ENCODE measurements around the gene PSMB7.

The PSMB7 gene

DNA sequence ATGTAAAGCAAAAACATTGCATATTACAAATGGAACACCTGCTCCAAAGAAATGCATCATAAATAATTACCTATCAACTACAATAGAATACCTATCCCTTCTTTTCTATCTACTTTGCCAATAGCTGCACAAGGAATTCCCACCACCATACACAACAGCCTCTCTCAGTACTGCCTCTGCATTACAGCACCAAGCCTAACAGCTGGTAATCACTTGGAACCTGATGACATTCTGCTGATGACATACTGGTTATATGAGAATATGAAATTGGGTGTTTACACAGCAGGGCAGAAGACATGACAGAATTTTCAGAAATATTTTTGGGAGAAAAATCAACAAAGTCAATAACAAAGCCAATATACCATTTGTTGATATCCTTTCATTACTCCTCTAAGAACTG is 43.2 kb downstream of the PSMB7 start:
- no peak overlapping the region for H3K4me3 Mint-ChIP-seq
- H3K27ac Mint-ChIP-seq = no peak overlapping the region
- peaks cover 27 to 56% of the 10 kb centered on the region in 2 donors for H3K36me3 Mint-ChIP-seq
- DNase-seq = no peak
- H3K4me1 Mint-ChIP-seq = peaks cover 11 to 39% of the 10 kb centered on the region in 2 donors
- no peak for ATAC-seq (replicated peaks)
- no peaks in the 10 kb centered on the region for H3K27me3 Mint-ChIP-seq
- H3K9me3 Mint-ChIP-seq = no peaks in the 10 kb centered on the region

DNA sequence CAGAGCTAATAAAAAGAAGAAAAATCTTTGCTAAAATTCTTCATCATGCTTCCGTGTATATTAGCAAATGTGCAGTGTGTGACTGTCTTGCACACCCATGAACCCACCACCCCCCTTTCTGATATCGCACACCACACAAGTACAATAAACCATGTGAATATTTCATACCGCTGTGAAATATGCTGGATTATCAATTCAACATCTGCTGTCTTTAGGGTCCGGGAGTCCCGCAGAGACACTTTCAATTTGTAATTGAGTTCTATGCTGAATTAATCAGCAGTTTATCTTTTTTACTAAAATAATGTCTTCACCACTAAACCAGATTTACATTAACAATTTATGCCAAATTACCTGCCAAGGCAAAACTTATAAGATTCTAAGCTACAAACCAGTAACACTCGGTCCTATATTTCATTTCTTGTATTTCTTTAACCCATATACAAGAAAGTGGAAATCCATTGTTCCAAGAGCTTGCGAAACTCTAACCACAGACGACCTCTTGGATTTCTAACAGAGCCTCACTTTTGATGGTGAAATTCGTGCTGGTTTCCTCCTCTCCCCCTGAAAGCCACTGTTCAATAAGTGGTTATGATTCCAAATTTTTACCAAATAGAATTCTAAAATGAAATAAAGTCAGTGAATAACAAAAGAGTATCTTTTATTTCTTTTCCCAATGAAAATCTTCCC is 44.2 kb downstream of the PSMB7 start:
- DNase-seq = no peak
- H3K27ac Mint-ChIP-seq = no peak overlapping the region

DNA sequence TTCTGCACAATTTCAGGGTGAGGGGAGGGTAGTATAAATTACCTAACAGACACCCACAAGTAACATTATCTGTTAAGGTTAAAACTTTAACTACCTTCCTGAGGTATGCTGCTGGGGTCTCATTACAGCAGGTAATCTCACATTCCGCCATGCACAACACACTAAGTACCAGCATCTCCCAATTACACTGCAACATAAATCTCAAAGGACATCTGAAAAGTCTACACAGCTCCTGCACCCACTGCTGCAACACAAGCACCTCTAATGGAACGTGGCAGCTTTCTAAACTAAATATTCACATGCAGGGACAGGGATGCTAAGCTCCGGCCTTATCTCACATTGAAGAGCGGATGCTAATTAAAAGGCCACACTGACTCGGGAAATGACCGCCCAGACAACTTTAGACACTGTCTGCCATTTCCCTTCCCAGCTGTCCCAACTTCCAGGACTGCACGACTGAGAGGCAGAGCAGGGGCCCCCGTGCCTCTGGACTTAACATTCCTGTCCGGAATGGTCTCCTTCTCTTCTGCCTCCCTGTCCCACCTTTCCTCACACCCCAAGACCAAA is 45.9 kb downstream of the PSMB7 start:
- Mint-ChIP-seq H3K36me3 (peaks cover 21 to 53% of the 10 kb centered on the region in 2 donors), H3K4me3 (no peak overlapping the region), H3K27ac (peak overlapping the region; percentile 84), H3K27me3 (no peaks in the 10 kb centered on the region), H3K9me3 (no peaks in the 10 kb centered on the region), H3K4me1 (peaks cover 19 to 43% of the 10 kb centered on the region in 2 donors)
- no peak for ATAC-seq (replicated peaks)
- no peak for DNase-seq

More for the DNA sequence above, 44.2 kb downstream of the PSMB7 start:
- Mint-ChIP-seq H3K27me3 (no peaks in the 10 kb centered on the region), H3K4me1 (peaks cover 15 to 43% of the 10 kb centered on the region in 2 donors), H3K36me3 (peaks cover 26 to 53% of the 10 kb centered on the region in 2 donors), H3K4me3 (no peak overlapping the region), H3K9me3 (no peaks in the 10 kb centered on the region)
- ATAC-seq (replicated peaks) = no peak

DNA sequence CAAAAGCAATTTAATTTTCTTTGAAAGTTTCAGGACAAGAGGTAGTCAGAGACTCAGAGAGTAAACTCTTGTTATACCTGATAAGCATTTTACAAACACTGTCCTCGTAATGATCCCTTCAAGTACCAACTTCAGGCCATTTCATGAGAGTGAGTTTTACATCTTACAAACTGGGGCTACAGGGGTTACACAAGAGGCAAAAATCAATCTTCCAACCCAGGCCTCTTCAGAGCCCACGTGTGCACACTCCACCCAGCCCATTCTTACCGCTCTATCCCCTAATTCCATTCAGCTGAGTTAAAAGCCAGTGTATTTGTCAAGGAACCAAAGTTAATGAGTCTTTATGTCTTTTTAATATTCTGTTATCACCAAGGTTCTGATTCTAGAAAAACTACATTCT is 46.5 kb downstream of the PSMB7 start:
- H3K9me3 Mint-ChIP-seq = no peaks in the 10 kb centered on the region
- H3K27ac Mint-ChIP-seq = peak overlapping the region; percentile 51
- no peak for DNase-seq
- H3K27me3 Mint-ChIP-seq = no peaks in the 10 kb centered on the region
- H3K4me1 Mint-ChIP-seq = peaks cover 19 to 40% of the 10 kb centered on the region in 2 donors
- H3K36me3 Mint-ChIP-seq = peaks cover 22 to 54% of the 10 kb centered on the region in 2 donors
- no peak overlapping the region for H3K4me3 Mint-ChIP-seq
- no peak for ATAC-seq (replicated peaks)

DNA sequence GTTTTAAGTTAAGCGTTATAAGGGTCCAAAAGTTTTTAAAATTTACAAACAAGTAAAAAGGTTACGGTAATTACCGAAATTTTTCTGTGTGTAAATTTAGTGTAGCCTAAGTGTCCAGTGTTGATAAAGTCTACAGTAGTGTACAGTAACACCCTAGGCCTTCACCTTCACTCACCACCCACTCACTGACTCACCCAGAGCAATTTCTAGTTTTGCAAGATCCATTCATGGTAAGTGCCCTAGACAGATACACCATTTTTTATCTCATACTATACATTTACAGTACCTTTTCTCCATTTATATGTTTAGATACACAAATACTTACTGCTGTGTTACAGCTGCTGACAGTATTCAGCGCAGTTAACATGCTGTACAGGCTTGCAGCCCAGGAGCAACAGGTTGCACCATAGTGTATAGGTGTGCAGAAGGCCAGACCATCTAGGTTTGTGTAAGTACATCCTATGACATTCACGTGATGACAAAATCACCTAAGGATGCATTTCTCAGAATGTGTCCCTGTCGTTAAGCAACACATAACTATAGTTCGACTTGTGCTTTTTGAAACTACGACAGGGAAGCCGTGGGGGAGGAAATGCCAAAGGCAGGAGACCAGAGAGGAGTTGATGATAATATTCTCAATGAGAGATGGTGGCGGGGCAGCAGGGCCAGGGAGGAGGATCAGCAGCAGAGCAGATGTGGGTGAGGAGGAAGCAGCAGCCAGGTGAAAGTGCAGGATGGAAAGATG is 48.6 kb downstream of the PSMB7 start:
- H3K4me3 Mint-ChIP-seq = no peak overlapping the region
- peaks cover 14 to 26% of the 10 kb centered on the region in 2 donors for H3K4me1 Mint-ChIP-seq
- H3K9me3 Mint-ChIP-seq = no peaks in the 10 kb centered on the region
- H3K27me3 Mint-ChIP-seq = no peaks in the 10 kb centered on the region
- peaks cover 24 to 55% of the 10 kb centered on the region in 2 donors for H3K36me3 Mint-ChIP-seq
- ATAC-seq (replicated peaks) = no peak
- no peak for DNase-seq
- no peak overlapping the region for H3K27ac Mint-ChIP-seq

DNA sequence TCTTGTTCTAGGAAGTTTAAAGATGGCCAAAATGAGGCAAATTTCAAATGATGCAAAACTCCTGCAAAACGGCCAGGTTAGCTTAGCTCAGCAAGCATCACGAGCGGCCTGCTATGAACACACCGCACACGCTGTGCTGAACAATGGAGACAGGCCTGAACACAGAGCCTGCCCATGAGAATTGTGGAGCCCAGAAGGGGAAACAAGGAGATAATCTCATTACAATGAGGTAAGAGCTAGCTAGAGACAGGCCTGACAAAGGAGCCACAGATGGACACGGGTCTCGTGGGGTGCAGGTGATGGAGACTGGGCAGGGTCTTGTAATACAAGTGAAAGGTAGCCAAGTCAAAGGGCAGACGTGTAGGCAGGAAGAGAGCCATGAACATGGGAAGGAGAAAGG is 50.2 kb downstream of the PSMB7 start:
- DNase-seq = no peak
- H3K4me1 Mint-ChIP-seq = peaks cover 16 to 31% of the 10 kb centered on the region in 2 donors

DNA sequence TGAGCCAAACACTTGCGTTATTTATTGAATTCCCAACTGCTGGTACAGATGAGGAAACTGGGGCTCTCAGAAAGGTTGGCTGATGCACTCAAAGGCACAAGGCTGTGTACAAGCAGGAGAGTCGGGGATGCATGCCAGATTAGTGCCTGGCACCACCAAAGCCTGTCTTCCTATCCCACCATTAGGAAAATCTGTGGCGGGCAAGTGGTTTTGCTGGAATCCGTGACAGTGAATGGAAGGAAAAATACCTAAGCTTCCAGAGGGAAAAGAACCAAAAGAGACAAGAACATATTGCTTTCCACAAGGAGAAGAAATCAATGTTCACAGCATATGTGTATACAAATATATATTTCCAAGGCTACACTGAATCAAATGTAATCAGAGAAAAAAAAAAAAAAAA is 51.1 kb downstream of the PSMB7 start:
- no peaks in the 10 kb centered on the region for H3K9me3 Mint-ChIP-seq
- H3K27ac Mint-ChIP-seq = no peak overlapping the region
- peaks cover 11 to 30% of the 10 kb centered on the region in 2 donors for H3K4me1 Mint-ChIP-seq
- ATAC-seq (replicated peaks) = no peak
- peaks cover 27 to 53% of the 10 kb centered on the region in 2 donors for H3K36me3 Mint-ChIP-seq
- DNase-seq = no peak
- no peaks in the 10 kb centered on the region for H3K27me3 Mint-ChIP-seq
- H3K4me3 Mint-ChIP-seq = no peak overlapping the region

More for the DNA sequence above, 50.2 kb downstream of the PSMB7 start:
- no peaks in the 10 kb centered on the region for H3K27me3 Mint-ChIP-seq
- H3K36me3 Mint-ChIP-seq = peaks cover 24 to 53% of the 10 kb centered on the region in 2 donors
- ATAC-seq (replicated peaks) = no peak
- no peak overlapping the region for H3K4me3 Mint-ChIP-seq
- H3K27ac Mint-ChIP-seq = no peak overlapping the region
- H3K9me3 Mint-ChIP-seq = no peaks in the 10 kb centered on the region

DNA sequence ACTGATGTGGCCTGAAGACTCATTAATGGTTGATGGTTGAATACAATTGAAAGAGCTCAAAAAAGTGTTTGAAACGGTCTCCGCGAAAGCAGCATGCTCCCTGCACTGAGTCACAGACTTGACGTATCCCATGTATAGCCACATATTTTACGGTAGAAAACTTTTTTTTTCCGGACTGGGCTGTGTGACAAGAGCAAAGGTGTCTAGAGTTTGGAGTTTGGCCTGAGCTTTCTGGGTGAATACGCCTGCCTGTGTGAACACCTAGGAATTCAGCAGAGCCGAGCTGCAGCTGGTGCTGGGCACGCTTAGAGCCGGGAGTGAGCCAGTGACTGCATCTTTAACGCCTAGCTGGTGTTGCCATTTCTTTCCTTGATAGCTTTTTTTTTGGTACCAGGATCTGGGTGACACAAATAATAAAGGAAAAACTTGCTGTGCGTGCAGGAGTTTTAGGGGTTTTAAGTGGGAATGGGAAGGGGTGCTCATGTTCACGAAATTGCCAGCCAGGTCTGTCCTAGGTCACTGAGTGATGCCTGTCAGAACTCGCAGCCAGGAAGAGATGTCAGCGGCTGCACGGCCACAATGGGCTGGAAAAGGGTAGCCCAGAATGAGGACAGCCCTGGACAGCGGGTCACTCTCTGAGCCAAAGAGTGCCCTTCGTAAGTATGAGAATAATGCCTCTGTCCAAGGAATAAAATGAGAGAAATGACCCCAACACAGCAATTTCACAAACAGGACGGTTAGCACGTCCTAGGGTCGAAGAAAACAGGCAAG is 51.7 kb downstream of the PSMB7 start:
- peaks cover 27 to 49% of the 10 kb centered on the region in 2 donors for H3K36me3 Mint-ChIP-seq
- no peak for DNase-seq
- H3K27ac Mint-ChIP-seq = no peak overlapping the region
- no peak overlapping the region for H3K4me3 Mint-ChIP-seq
- no peaks in the 10 kb centered on the region for H3K9me3 Mint-ChIP-seq
- no peak for ATAC-seq (replicated peaks)
- no peaks in the 10 kb centered on the region for H3K27me3 Mint-ChIP-seq
- H3K4me1 Mint-ChIP-seq = peaks cover 11 to 35% of the 10 kb centered on the region in 2 donors

DNA sequence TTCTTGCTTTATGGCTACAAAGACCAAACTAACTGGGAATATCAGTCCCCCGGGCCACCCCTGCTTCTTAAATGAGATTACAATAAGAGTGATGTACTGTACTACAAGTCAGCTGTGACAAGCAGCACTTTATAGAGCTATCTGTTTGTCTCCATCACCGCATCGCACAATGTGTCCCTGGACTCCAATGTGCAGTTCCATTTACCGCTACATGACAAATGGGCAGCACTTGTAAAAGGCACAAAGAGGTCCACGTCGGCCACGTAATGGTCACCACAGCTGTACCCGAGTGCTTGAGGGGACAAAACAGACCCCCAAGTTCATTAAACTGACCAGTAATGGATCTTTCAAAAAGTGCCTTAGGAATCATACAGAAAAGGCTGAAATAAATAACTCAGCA is 54.1 kb downstream of the PSMB7 start:
- H3K27me3 Mint-ChIP-seq = no peaks in the 10 kb centered on the region
- no peak overlapping the region for H3K27ac Mint-ChIP-seq
- H3K4me1 Mint-ChIP-seq = peaks cover 10 to 44% of the 10 kb centered on the region in 2 donors
- DNase-seq (no peak), ATAC-seq (replicated peaks) (no peak)
- H3K9me3 Mint-ChIP-seq = no peaks in the 10 kb centered on the region
- H3K4me3 Mint-ChIP-seq = no peak overlapping the region
- H3K36me3 Mint-ChIP-seq = peaks cover 23 to 48% of the 10 kb centered on the region in 2 donors

DNA sequence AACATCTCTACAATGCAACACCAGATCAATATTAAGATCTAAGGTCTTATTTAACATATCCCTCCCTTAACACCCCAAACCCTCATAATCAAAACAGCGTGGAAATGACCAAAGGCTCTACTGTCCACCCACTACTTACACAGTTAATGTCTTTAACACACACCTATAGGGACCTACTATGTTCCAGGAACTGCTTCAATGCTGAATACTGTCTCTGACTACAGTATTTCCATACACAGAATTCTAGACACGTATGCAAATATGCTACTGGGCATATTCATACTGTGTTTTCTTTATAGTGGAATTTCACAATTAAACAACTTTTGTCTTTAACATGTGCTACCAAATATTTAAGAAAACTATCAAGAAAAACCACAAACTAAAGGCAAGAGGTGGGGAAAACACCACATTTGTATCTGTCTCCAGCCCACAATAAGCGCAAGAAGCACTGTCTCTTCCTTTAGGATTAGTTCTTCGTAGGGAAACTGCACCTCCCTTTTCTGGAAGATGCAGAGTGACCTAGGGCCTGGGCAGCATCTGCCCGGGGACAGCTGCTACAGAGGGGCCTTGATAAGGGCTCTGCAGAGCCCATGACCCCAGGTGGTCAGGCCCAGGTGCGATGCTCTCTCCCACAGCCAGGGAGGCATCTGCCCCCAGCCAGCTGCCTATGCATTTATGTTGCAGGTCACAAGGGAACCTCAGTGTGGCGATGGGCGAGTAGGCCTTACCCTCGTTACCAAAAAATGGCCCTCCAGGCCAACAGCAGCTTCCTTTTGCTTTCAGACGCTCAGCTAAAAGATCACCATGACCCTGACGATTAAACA is 55.2 kb downstream of the PSMB7 start:
- Mint-ChIP-seq H3K27ac (peak overlapping the region; percentile 25), H3K4me1 (peaks cover 8 to 44% of the 10 kb centered on the region in 2 donors), H3K9me3 (no peaks in the 10 kb centered on the region)

DNA sequence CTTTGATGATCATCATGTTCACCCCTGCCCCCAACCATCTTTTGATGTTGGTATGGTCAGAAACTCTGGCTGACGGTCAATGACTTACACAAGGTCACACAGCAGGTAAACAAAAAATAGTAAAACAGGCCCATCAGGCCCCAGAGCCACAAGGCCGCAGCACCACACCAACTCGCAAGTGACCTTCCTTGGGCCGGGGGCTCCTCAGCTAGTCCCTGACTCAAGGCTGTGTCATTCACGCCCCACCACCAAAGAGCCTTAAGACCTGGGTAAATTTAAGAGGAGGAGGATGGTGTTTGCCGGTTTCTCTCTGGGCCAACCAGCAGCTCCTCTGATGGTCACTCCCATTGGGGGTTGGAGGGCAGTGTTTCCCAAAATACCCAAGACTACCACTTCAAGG is 55.8 kb downstream of the PSMB7 start:
- ATAC-seq (replicated peaks) (no peak), DNase-seq (no peak)
- H3K27ac Mint-ChIP-seq = no peak overlapping the region
- H3K4me3 Mint-ChIP-seq = no peak overlapping the region
- H3K27me3 Mint-ChIP-seq = no peaks in the 10 kb centered on the region
- H3K36me3 Mint-ChIP-seq = peaks cover 23 to 51% of the 10 kb centered on the region in 2 donors
- H3K4me1 Mint-ChIP-seq = peaks cover 7 to 44% of the 10 kb centered on the region in 2 donors
- H3K9me3 Mint-ChIP-seq = no peaks in the 10 kb centered on the region

More for the DNA sequence above, 55.2 kb downstream of the PSMB7 start:
- Mint-ChIP-seq H3K4me3 (no peak overlapping the region), H3K27me3 (no peaks in the 10 kb centered on the region), H3K36me3 (peaks cover 23 to 50% of the 10 kb centered on the region in 2 donors)
- ATAC-seq (replicated peaks) (no peak), DNase-seq (no peak)

DNA sequence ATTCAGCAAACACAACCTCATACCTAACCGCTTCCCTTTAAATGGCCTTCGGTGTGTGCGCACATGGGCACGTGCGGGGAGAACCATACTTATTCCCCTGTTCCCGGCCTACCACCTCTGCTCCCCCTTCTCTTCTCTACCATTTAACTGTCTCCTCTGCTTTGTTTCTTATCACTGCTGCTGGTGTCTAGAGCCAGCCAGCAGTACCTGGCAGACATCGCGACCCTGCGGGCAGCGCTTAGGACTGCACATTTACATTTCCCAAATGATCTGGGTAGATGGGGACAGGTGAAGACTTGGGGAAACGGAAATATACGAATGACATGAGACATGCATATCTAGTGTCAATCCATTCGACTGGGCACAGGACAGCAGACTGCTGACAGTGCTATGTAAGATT is 56.6 kb downstream of the PSMB7 start:
- Mint-ChIP-seq H3K9me3 (no peaks in the 10 kb centered on the region), H3K4me3 (no peak overlapping the region), H3K27me3 (no peaks in the 10 kb centered on the region), H3K27ac (peak overlapping the region; percentile 37), H3K4me1 (peaks cover 7 to 44% of the 10 kb centered on the region in 2 donors), H3K36me3 (peaks cover 20 to 51% of the 10 kb centered on the region in 2 donors)
- DNase-seq (no peak), ATAC-seq (replicated peaks) (no peak)

DNA sequence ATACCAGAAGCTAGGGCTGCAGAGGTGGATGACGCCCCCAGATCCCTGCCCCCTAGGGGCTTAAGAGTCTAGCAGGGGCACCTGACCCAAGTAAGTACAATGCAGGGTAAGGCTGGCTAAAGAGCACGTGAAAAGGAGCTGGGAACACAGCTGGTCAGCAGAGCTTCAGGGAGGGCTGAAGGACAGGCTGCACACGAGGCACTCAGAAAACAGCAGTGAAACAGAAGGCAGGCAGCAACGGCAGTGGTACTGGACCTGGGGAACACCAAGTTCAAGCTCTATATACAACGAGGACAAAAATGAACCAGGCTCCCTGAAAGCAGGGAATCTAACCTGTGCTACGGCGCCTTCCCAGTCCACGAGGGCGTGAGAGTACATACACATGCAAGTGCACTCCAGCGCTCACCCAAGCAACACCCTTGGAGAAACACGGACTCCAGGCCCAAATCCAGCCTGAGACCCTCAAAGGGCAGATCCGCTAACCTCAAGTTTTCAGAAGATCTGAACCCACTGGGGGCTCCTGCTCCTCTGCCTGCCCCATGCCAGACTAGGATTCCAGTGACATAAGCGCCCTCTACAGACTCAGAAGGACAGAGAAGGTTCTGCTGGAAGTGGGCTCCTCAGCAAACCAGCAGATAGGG is 57.4 kb downstream of the PSMB7 start:
- Mint-ChIP-seq H3K9me3 (no peaks in the 10 kb centered on the region), H3K27me3 (no peaks in the 10 kb centered on the region), H3K4me1 (peaks cover 7 to 38% of the 10 kb centered on the region in 2 donors), H3K36me3 (peaks cover 14 to 51% of the 10 kb centered on the region in 2 donors), H3K27ac (peak overlapping the region; percentile 52), H3K4me3 (no peak overlapping the region)
- DNase-seq (no peak), ATAC-seq (replicated peaks) (no peak)

Data from stimulated activated naive B cell treated with anti-CD40 and anti-IgM and Interleukin-4, amounts not matched to agents 10 μg/mL and 1 μg/mL and 100 μg/mL, for 72 hours (primary cell).